GM18951 (cell line): Measurements from ENCODE around the gene SBK2.
"Not testable (repeated sequence)": the region's sequence is repeated elsewhere in the genome, so short reads cannot be mapped to it uniquely, and the experiment has no call there.

Experiments used
- POLR2A ChIP-seq: IDR thresholded peaks from 4 replicates; pipeline ENCODE4 v1.6.1; 2011; ENCODE audit warnings: mild to moderate bottlenecking; ENCODE audit not compliant: insufficient read length, insufficient read depth; ENCODE audit errors: extremely low read depth
- in situ Hi-C: fragments of 300-500 bp; cut with MboI; formaldehyde crosslinking; loops from one replicate; pipeline ENCODE4 v1.12.0; 2022; ENCODE audit warnings: low sequenced_read_pairs, mixed read lengths, inconsistent platforms; ENCODE audit not compliant: unreplicated experiment

Gene SBK2

DNA sequence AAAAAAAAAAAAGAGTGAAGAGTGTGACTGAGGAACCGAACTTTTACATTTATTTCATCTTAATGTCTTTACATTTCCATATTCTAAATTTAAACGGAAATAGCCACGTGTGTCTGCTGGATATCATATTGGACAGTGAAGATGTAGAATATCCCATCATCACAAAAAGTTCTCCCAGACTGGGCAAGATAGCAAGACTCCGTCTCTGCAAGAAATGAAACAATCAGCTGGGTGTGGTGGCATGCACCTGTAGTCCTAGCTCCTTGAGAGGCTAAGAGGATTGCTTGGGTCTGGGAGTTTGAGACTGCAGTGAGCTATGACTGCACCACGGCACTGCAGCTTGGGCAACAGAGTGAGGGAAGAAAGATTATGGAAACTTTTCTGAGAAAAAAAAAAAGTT, 39.8 kb upstream of the SBK2 start:
- in situ Hi-C loops = no loop called here
- no peak for TF ChIP-seq POLR2A

DNA sequence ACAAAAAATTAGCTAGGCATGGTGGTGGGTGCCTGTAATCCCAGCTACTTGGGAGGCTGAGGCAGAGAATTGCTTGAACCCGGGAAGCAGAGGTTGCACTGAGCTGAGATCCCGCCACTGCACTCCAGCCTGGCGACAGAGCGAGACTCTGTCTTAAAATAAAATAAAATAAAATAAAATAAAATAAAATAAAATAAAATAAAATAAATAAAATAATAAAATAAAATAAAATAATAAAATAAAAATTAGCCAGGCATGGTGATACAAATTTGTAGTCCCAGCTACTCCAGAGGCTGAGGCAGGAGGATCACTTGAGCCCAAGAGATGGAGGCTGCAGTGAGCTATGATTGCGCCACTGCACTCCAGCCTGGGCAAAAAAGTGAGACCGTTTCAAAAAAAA, 37.0 kb upstream of the SBK2 start:
- in situ Hi-C loops = not testable (repeated sequence)

DNA sequence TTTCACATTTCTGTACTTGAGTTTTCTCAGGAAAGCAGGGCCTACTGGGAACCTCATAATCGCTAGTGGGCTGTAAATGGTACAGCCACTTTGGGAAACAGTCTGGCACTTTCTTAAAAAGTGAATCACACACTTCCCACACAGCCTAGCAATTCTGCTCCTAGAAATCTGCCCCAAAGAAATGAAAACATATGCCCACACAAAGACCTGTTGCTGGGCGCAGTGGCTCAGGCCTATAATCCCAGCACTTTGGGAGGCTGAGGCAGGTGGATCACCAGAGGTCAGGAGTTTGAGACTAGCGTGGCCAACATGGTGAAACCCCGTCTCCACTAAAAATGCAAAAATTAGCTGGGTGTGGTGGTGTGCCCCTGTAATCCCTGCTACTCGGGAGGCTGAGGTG, 32.5 kb upstream of the SBK2 start:
- in situ Hi-C loops = not testable (repeated sequence)

DNA sequence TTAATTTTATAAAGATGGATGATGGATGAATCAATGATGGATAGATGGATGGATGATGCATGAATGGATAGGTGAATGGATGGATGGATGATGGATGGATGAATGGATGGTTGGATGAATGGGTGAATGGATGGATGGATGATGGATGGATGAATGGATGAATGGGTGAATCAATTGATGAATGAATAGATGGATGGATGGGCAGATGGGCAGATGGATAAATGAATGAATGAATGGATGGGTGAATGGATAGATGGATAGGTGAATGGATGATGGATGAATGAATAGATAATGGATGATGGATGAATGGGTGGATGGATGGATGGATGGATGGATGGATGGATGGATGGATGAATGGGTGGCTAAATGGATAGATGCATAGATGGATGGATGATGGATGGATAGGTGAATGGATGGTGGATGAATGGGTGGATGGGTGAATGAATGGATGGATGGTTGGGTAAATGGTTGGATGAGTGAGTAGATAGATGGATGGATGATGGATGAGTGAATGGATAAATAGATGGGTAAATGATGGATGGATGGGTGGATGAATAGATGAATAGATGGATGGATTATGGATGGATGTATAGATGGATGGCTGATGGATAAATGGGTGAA, 30.9 kb upstream of the SBK2 start:
- in situ Hi-C loops = no loop called here
- no peak for TF ChIP-seq POLR2A

GRCh38 chr19:55566823-55567222, 29.9 kb upstream of the SBK2 start:
- TF ChIP-seq POLR2A = no peak
- in situ Hi-C loops = no loop called here

DNA sequence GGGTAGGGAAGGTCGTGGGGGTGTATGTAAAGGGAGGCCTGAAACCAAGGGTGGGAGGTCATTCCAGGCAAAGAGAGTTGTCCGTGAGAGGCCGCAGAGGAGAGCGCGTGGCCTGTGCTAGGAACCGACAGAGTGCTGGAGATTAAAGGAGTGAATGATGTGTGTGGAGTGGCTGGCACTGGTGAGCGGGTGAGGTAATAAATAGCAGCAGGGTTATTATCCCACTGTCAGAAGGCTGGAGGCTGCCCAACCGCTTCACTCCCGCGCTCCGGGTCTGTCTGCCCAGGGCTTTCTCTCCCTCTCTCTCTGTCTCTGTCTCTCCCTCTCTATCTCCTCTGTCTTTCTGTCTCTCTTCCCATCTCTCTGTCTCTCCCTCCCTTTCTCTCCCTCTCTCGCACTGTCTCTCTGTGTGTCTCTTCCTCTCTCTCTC, 26.3 kb upstream of the SBK2 start:
- TF ChIP-seq POLR2A = no peak
- in situ Hi-C loops = no loop called here

DNA sequence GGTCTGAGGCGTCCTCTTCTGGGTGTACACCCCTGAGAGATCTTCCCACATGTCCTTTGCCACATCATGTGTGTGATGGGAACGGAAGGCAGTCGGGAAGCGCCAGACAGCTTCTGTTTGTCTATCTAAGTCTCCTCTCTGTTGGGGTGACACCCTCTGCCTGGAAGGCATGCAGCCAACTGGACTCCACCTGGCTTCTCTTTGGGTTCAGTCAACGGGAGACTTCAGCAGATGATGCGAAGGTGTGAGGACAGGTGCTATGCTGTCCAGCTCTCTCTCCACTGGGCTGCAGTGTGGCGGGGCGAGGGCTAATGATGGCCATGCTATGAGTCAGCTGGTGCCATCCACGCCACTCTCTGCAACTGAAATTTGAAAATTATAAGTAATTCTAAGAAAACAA, 22.8 kb upstream of the SBK2 start:
- TF ChIP-seq POLR2A = no peak
- in situ Hi-C loops = no loop called here

- TF ChIP-seq POLR2A = no peak
- in situ Hi-C loops = no loop called here
Measured at GRCh38 chr19:55554741-55555152, 17.8 kb upstream of the SBK2 start.

GRCh38 chr19:55554302-55554701, 17.4 kb upstream of the SBK2 start:
- in situ Hi-C loops = no loop called here
- no peak for TF ChIP-seq POLR2A

DNA sequence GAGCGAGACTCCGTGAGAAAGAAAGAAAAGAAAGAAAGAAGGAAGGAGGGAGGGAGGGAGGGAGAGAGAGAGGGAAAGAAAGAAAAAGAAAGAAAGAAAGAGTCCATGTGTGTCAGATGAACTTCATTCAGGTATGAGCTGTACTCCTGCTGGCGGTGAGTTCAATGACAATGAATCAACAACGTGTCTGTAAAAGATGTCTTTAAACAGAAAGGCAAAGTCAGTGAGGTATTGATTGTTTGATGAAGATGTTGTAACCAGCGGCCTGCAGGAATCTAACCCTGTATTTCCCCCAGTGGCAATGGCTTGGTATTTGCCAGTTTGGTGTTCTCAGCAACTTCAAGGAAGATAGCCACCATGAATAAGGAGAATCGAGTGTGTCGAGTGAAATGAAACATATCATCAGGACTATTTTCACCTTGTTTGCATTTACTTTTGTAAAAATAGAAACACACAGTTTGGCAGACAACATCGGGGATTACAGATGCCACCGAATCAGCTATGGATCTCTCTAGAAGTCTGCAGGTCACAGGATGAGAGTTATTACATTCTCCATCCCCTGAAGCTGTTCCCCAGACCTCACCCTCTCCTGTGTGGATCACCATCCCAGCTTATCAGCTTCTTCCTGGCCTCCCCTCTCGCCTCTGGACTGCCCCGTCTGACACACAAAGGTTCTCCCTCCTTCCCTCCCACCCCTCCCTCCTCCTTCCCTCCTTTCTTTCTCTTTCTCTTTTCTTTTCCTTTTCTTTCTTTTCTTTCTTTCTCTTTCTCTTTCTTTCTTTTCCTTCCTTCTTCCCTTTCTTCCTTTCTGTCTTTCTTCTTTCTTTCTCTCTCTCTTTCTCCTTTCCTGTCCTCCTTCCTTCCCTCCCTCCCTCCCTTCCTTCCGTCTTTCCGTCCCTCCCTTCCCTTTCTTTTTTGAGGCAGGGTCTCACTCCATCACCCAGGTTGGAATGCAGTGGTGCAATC, 16.6 kb upstream of the SBK2 start:
- no peak for TF ChIP-seq POLR2A
- in situ Hi-C loops = no loop called here

DNA sequence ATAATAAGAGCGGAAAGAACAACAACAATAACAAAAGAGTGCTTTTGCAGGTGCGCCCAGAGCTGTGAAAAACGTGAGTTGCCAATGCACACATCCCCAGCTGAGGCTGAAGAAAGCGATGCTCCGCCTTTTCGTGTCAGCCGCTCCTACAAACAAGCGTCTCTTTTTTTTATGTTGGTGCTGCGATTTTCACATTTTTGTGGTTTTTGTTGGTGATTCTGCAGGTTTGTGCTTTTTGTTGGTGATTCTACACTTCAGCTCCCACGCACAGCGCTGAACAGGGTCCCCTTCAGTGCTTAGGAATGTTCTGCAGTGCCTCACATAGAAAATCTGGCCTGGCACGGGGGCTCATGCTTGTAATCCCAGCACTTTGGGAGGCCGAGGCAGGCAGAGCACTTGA, 15.7 kb upstream of the SBK2 start:
- in situ Hi-C loops = no loop called here
- TF ChIP-seq POLR2A = no peak

- no peak for TF ChIP-seq POLR2A
- in situ Hi-C loops = no loop called here
Measured at GRCh38 chr19:55552206-55552605, 15.3 kb upstream of the SBK2 start.

DNA sequence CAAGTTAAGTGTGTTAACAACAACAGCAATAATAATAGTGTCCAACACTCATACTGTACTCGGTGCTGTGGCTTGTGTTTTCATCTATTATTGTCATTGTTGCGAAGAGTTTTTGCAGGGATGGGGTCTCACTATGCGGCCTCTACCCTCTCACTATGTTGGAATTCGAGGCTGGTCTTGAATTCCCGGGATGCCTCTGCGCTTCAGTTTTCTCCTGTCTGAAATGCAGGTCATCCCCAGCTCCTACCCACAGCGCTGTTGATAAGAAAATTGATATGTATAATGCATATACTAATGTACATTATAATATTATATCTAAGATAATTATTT, 13.4 kb upstream of the SBK2 start:
- in situ Hi-C loops = no loop called here
- no peak for TF ChIP-seq POLR2A
